HCT116 (cell line): ENCODE measurements around the gene FAIM2. TPM values are rescaled to one million over a fixed set of nuclear protein-coding genes. Genes with fewer than 3 reads are reported as not detected.
"Not testable (repeated sequence)": the region's sequence is repeated elsewhere in the genome, so short reads cannot be mapped to it uniquely, and the experiment has no call there.

Experiments used
- ATAC-seq: fragments of 200-7000 bp; cut with Tn5 transposase; 2 replicates; pipeline ENCODE4 v1.9.1; 2020; ENCODE audit warnings: mild to moderate bottlenecking, moderate library complexity
- BruUV-seq: library from RNA; stranded (reverse); fragments of 400-500 nt; replicated peaks from 2 replicates; lab custom pipeline; 2021; lab: Mats Ljungman, UMichigan
- CTCF ChIA-PET: fragments of 300-600 bp; sonication (Branson Sonifier 250); formaldehyde crosslinking; loops from one replicate; lab custom pipeline; 2021; ENCODE audit warnings: antibody characterized with exemption; lab: Charles Lee
- POLR2A ChIA-PET: fragments of 300-600, 350-600 bp; sonication (Branson Sonifier 250); formaldehyde crosslinking; loops from one replicate; lab custom pipeline; 2021; ENCODE audit warnings: antibody characterized with exemption; lab: Charles Lee
- RAD21 ChIA-PET, 2 experiments: fragments of 300-600 bp; sonication (Branson Sonifier 250); formaldehyde crosslinking; loops; one replicate each; lab custom pipeline; 2023; ENCODE audit warnings: low total read pairs in 2 of 2; ENCODE audit not compliant: uncharacterized antibody in 2 of 2, unreplicated experiment in 2 of 2, low non-redundant PET in 1 of 2; lab: Charles Lee
- DNase-seq: peaks from one replicate; pipeline ENCODE4 v3.0.0-alpha.2; 2010; ENCODE audit warnings: low read depth, low spot score
- H2AFZ ChIP-seq: fragments of 200-600 bp; shearing (Covaris generic), sonication (generic); 2 replicates; pipeline ENCODE4 v1.6.1; 2017; ENCODE audit warnings: low read depth, mixed run types, mixed read lengths, antibody characterized with exemption, low read length; ENCODE audit not compliant: poor library complexity, severe bottlenecking
- H3K27ac ChIP-seq: 2 replicates; pipeline ENCODE4 v1.5.1; 2012; ENCODE audit warnings: low read depth, low read length
- H3K27me3 ChIP-seq: fragments of 200-600 bp; sonication (generic); 2 replicates; pipeline ENCODE4 v1.6.1; 2016; ENCODE audit warnings: mixed run types, low read length, mixed read lengths; ENCODE audit not compliant: insufficient read depth
- H3K36me3 ChIP-seq, 2 experiments: fragments of 200-500 bp in 1 of 2; fragments of 200-600 bp in 1 of 2; sonication (Bioruptor generic) in 1 of 2; sonication (generic) in 1 of 2; 2 replicates each; pipeline versions ENCODE4 v1.5.1 to v1.6.1; 2014 to 2016; ENCODE audit warnings: low read length in 2 of 2, inconsistent platforms in 1 of 2, mixed read lengths in 1 of 2, mixed run types in 1 of 2; ENCODE audit not compliant: insufficient read depth in 2 of 2, control insufficient read depth in 1 of 2
- H3K4me1 ChIP-seq, 2 experiments: fragments of 200-600 bp in 1 of 2; sonication (generic) in 1 of 2; 2 replicates each; pipeline versions ENCODE4 v1.5.1 to v1.6.1; 2012 to 2017; ENCODE audit warnings: low read length in 2 of 2, inconsistent platforms in 1 of 2, mild to moderate bottlenecking in 1 of 2, mixed read lengths in 1 of 2, mixed run types in 1 of 2, moderate library complexity in 1 of 2; ENCODE audit not compliant: insufficient read depth in 2 of 2, control insufficient read depth in 1 of 2
- H3K4me2 ChIP-seq: fragments of 200-600 bp; sonication (generic); 2 replicates; pipeline ENCODE4 v1.6.1; 2017; ENCODE audit warnings: mixed run types, low read length, mixed read lengths
- H3K4me3 ChIP-seq, 2 experiments: fragments of 200-600 bp in 1 of 2; sonication (generic) in 1 of 2; replicated peaks in 1 of 2; 2 replicates each; pipeline ENCODE4 v1.5.1; 2011 to 2016; ENCODE audit warnings: low read length in 2 of 2, control low read depth in 1 of 2, low read depth in 1 of 2, mild to moderate bottlenecking in 1 of 2, mixed read lengths in 1 of 2, mixed run types in 1 of 2
- H3K79me2 ChIP-seq: fragments of 200-600 bp; sonication (generic); 2 replicates; pipeline ENCODE4 v1.6.1; 2017; ENCODE audit warnings: mild to moderate bottlenecking, mixed run types, low read length, moderate library complexity, mixed read lengths; ENCODE audit not compliant: insufficient read depth
- H3K9ac ChIP-seq: fragments of 200-600 bp; sonication (generic); 2 replicates; pipeline ENCODE4 v1.6.1; 2016; ENCODE audit warnings: low read length, mixed read lengths
- H3K9me2 ChIP-seq: fragments of 200-600 bp; sonication (generic), shearing (Covaris generic); 2 replicates; pipeline ENCODE4 v1.6.1; 2017; ENCODE audit warnings: mixed run types, mild to moderate bottlenecking, moderate library complexity; ENCODE audit not compliant: insufficient read depth
- H3K9me3 ChIP-seq, 2 experiments: fragments of 200-500 bp in 1 of 2; fragments of 200-600 bp in 1 of 2; sonication (Bioruptor generic) in 1 of 2; sonication (generic) in 1 of 2; 2 replicates each; pipeline ENCODE4 v1.6.1; 2014 to 2017; ENCODE audit warnings: low read length in 2 of 2, mixed read lengths in 2 of 2, inconsistent platforms in 1 of 2, low read depth in 1 of 2, mild to moderate bottlenecking in 1 of 2, mixed run types in 1 of 2, moderate library complexity in 1 of 2; ENCODE audit not compliant: control insufficient read depth in 1 of 2, insufficient read depth in 1 of 2
- H4K20me1 ChIP-seq: fragments of 200-600 bp; sonication (generic), shearing (Covaris generic); 2 replicates; pipeline ENCODE4 v1.6.1; 2017; ENCODE audit warnings: mixed run types, mild to moderate bottlenecking, moderate library complexity; ENCODE audit not compliant: insufficient read depth
- SP1 ChIP-seq: IDR thresholded peaks from 2 replicates; pipeline ENCODE4 v1.6.1; 2012; ENCODE audit warnings: low read depth
- intact Hi-C: fragments of 100-400 bp; cut with micrococcal nuclease; formaldehyde crosslinking; loops from 2 replicates; pipeline ENCODE4 v1.10.0; 2022
- total RNA-seq: library from RNA; stranded (reverse); gene quantifications from one replicate; pipeline ENCODE4 v1.2.1, GENCODE V29; 2021; ENCODE audit not compliant: unreplicated experiment
- TF ChIP-seq, protein P1 (sequence below): IDR thresholded peaks from 2 replicates; pipeline ENCODE4 v1.6.1; 2012

Gene FAIM2
- total RNA-seq, 1 experiment from 2014 or later, result not detected

DNA sequence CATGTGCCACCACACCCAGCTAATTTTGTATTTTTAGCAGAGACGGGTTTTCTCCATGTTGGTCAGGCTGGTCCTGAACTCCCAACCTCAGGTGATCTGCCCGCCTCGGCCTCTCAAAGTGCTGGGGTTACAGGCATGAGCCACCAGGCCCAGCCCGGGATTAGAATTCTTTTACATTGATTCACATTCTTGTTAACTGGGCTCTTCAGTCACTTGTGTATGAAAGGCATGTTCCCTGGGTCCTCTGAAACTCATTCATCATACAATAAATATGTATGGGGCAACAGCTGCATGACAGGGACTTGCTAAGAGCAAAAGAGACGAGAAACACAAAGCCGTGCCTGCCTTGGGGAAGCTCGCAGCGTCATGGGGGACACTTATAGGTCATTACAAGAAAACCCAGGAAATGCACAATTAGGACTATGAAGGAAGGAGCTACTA is 31.9 kb downstream of the FAIM2 start:
- intact Hi-C loops, H3K4me1 ChIP-seq, H3K9me3 ChIP-seq, H3K4me2 ChIP-seq, CTCF ChIA-PET, H3K79me2 ChIP-seq, H3K27me3 ChIP-seq, DNase-seq, H3K27ac ChIP-seq, H3K9me2 ChIP-seq, H2AFZ ChIP-seq, BruUV-seq, H3K4me3 ChIP-seq, H3K36me3 ChIP-seq, RAD21 ChIA-PET, H4K20me1 ChIP-seq, ATAC-seq, H3K9ac ChIP-seq, POLR2A ChIA-PET: not testable (repeated sequence)

DNA sequence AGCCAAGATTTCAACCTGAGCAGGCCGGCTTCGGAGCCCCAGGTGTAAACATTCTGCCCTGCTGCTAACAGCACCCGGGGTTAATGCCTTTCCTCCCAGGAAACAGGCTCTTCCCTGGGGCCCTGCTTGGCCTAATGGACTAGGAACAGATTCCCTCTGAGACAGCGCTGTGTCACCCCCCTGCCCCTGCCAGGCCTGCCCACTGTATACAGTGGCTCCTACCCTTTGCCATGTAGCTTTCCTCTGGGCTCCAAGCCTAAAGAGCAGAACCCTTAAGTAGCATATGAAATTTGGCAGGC is 32.5 kb downstream of the FAIM2 start:
- BruUV-seq, result no TSS peak
- H3K27me3 ChIP-seq, result no peaks in the 10 kb centered on the region
- H3K4me3 ChIP-seq, result no peak overlapping the region
- ChIA-PET CTCF (interaction anchor here (1.1 kb wide), 1 partner anchor 185 kb away, joined by 4 read pairs; no protein-coding TSS in a partner anchor), RAD21 (no interaction called here), POLR2A (no interaction called here)
- ATAC-seq (no peak), DNase-seq (no peak)
- intact Hi-C loops, result no loop called here
- no peaks in the 10 kb centered on the region for H4K20me1 ChIP-seq
- peaks cover 0 to 11% of the 10 kb centered on the region in 2 experiments; a peak in 1 of 4 replicates for H3K4me1 ChIP-seq
- no peak overlapping the region for H3K4me2 ChIP-seq
- no peaks in the 10 kb centered on the region for H3K9me3 ChIP-seq
- TF ChIP-seq, protein P1, sequence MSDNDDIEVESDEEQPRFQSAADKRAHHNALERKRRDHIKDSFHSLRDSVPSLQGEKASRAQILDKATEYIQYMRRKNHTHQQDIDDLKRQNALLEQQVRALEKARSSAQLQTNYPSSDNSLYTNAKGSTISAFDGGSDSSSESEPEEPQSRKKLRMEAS, result no peak
- TF ChIP-seq SP1, result no peak
- H3K9ac ChIP-seq, result no peak overlapping the region
- H3K27ac ChIP-seq, result no peak overlapping the region
- H2AFZ ChIP-seq, result no peak overlapping the region
- H3K9me2 ChIP-seq, result no peaks in the 10 kb centered on the region
- H3K36me3 ChIP-seq, result no peaks in the 10 kb centered on the region
- no peaks in the 10 kb centered on the region for H3K79me2 ChIP-seq
